Measurements from ENCODE around the gene FER.
"Not testable (repeated sequence)": the region's sequence is repeated elsewhere in the genome, so short reads cannot be mapped to it uniquely, and the experiment has no call there.

Gene FER

DNA sequence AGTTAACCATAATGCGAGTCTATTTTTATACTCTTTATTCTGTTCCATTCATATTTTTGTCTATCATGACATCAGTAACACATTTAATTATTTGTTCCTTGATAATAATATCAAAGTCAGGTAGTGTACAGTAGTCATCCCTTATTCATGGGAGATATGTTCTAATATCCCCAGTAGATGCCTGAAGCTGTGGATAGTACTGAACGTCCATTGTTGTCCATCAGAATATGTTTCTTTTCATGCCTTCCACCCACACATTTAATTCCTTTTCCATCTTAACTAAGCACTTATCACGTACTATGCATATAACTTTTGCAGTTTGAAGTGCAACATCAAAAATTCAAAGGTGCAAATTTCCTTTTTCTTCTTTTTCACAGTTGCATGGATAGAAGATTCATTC is 53.6 kb downstream of the FER start:
- DNase-seq: no peak

DNA sequence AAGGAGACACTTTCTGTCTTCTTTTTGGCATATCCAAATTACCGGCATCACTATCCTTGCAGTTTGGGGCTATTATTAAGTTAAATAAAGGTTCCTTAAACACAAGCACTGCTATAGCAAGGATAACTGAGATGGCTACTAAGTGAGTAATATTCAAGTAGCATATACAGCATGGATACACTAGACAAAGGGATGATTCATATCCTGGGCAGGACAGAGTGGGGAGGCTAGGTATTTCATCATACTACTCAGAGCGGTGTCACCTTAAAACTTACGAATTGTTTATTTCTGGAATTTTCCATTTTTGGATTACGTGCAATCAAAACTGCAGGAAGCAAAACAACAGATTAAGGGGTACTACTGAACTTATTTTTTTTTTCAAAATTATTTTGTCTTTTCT is 54.1 kb downstream of the FER start:
- DNase-seq: no peak

DNA sequence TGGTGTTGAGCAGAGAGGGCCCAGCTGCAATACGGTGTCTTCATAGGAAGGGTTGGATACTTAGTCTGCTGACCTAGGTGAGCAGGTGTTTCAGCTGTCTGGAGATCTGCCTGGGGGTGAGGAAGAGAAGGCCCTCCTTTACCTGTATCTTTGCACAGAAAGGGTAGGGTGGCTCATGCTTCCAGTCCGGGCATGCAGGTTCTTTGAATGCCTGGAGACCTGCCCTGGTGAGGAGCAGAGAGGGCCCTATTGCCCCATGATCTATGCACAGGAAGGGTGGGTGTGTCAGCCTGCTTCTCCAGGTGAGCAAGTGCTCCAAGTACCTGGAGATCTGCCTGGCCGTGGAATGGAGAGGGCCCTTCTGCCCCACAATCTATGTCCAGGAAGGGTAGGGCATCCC is 63.0 kb downstream of the FER start:
- no peak for DNase-seq

DNA sequence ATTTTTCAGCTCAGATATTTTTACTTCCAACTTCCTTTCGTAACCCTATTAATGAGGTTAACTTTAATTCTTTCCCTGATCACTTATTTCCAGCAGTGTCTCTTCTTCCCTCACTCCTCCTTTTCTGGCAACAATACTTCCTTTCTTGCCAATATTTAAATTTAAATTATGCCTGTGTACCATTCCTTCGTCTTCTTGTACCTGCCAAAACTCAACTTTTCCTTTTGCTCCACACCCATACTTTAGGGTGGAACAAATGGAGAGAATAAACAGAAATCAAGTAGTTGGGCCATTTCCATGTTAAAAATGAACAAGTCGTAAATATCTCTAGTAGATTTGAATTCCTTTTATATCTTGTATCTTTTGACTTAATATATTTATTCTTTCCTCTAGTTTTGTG is 66.0 kb downstream of the FER start:
- no peak for DNase-seq

DNA sequence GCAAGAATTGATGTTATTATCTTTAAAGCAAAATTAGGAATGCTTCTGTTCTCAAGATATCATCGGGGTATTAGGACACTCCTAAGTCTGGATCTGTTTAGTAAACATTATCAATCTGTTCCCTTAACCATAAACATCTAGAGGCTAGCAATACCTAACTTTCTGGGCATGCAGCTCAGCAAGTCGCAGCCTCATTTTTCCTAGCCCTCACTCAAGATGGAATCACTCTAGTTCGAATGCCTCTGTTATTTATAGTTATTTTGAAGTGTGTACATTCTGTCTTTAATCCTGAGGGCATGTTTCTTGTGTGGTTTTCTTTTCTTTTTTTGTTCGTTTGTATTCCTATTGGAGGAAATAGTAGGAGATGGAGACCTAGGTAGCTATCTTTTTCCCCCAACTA is 66.9 kb downstream of the FER start:
- DNase-seq: no peak

DNA sequence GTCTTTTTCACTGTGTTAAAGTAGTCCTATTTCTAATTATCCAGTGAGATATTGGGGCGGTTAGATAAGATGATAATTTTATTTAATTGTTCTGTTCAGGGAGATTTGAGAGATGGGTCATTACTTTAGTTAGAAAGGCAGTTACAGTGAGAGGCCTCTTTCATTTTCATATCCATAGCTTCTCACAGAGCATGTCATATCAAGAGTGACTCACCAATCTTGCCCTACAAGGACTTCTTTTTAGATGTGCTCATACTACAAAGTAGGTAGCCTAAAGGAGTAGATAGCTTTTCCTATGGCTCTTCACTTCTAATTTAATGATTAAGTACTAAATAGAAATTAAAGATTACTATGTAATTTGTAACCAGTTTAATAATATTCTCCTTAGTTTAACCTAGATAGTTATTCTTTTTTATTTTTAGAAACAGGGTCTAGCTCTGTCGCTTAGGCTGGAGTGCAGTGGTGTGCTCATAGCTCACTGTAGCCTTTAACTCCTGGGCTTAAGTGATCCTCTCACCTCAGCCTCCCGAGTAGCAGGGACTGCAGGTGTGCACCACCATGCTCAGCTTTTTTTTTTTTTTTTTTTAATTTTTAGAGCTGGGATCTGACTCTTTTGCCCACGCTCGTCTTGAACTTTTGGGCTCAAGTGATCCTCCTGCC is 71.0 kb downstream of the FER start:
- DNase-seq: no peak

DNA sequence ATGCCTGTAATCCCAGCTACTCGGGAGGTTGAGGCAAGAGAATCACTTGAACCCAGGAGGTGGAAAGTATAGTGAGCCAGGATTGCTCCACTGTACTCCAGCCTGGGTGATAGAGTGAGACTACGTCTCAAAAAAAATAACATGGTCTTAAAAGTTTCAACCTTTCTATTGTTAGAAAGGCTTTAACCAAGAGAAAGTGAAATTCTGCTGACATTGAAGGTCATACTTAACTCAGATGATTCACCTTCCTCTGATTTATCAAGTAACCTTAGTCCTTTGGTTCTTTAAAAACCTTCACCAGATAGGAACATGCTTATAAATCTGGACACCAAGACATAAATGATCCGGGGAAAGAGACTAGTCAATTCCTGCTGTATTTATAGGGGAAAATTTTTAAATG is 73.3 kb downstream of the FER start:
- DNase-seq: no peak

DNA sequence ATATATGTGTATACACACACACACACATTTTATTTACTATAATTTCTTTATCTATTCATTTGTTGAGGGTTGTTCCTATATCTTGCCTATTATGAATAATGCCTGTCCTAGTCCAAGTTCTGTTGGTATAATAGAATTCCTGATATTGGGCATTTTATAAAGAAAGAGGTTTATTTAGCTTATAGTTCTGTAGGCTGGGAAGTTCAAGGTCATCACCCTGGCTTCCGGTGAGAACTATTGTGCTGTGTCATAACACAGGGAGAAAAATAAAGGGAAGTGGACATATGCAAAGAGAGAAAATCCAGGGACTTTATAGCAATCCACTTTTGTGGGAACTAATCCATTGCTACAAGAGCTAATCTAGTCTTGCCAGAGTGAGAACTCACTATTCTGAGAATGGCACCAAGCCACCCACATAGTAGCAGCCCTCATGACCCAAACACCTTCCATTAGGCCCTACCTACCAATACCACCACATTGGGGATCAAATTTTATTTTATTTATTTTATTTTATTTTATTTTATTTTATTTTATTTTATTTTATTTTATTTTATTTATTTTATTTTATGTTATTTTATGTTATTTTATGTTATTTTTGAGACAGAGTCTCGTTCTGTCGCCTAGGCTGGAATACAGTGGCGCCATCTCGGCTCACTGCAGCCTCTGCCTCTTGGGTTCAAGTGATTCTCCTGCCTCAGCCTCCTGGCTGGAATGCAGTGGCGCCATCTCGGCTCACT is 74.7 kb downstream of the FER start:
- DNase-seq: no peak

DNA sequence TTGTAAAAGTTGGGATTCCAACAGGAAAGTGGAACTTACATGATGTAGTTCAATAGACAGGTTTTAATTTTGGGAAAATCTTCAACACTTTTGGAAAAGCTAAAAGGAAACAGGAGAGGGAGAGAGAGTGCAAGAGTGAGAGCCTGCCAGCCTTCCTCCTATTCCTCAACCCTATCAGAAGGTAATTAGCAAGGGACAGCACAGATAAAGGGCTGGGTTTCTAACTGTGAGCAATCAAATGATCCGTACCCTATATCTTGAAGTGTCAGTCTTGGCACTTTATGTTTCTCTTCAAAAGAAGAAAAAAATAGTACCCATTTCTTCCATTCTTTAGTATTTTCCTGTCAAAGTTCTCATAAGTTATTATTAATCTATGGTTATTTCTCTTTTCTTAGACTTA is 79.4 kb downstream of the FER start:
- DNase-seq: no peak

DNA sequence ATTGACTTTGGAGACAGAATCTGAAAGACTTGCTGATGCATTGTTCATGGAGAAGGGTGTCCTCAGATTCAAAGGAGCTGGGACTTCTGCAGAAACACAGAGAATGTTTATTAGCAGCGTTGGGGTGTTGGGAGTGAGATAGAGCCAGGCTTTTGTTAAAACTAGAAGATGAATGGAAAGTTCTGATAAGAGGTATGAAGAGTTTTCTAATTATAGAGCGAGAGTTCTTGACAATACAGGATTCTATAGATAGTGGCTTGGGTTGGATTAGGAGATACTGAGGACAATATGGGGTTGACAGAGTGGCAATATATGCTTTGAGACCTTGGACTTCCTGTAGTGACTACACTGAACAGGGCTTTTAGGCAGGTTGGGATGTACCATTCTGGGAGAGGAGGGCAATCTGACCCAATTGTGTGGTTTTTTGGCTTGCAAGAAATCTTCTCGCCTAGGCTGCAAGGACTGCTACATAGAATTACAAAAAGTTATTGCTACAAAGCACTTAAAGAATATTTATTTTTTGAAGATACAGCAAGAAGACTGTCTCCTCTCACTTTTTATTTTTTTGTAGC is 83.1 kb downstream of the FER start:
- no peak for DNase-seq

DNA sequence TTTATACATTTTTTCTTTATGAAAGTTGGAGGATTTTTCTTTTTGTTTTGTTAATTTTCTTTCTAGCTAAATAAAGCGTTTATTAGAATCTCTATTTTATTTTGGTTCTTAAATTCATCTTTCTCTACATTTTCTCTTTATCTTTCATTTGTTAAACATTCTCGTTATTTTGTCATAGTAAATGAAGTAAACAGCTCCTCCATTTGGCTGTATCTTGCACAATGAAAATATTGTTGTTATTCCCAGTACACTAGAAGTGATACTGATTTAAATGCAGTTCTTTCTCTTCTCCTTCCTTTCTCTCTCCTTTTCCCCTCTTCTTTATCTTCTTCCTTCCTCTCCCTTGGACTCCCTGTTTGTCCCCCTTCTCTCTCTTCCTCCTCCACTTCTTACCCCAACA is 88.8 kb downstream of the FER start:
- DNase-seq: no peak

DNA sequence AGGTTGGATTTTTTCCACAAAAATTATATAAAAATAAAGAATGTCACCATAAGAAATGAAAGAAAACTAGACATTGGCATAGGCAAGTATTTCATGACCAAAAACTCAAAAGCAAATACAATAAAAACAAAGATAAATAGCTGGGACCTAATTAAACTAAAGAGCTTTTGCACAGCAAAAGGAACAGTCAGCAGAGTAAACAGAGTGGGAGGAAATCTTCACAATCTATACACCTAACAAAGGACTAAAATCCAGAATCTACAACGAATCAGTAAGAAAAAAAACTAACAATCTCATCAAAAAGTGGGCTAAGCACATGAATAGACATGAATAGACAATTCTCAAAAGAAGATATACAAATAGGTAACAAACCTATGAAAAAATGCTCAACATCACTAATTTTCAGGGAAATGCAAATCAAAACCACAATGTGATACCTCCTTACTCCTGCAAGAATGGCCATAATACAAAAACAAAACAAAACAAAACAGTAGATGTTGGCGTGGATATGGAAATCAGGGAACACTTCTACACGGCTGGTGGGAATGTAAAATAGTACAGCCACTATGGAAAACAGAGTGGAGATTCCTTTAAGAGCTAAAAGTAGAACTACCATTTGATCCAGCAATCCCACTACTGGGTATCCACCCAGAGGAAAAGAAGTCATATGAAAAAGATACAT is 94.7 kb downstream of the FER start:
- not testable (repeated sequence) for DNase-seq

DNA sequence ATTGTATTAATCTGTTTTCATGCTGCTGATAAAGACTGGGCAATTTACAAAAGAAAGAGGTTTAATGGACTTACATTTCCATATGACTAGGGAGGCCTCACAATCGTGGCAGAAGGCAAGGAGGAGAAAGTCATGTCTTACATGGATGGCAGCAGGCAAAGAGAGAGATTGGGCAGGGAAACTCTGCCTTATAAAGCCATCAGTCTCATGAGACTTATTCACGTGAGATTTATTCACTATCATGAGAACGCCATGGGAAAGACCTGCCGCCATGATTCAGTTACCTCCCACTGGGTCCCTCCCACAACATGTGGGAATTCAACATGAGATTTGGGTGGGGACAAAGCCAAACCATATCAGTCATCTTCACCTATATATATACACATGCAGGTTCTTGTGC is 103.4 kb downstream of the FER start:
- DNase-seq: not testable (repeated sequence)

DNA sequence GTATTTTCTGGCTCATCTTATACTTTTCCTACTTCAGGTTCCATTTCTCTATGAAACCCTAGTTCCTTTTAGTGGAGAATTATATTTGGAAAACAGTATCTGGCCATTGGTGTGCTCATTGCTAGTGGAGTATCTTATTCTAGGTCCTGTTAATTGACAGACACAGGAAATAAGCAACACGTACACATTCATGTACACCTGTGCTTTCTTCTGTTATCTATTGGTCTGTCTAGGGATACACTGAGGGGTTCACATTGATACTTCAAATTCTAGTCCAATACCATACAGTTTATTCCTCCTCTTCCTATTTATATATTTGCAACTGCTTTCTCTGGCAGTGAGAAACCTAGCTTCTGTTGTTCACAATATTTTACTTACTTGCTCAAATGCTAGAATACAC is 110.2 kb downstream of the FER start:
- DNase-seq: no peak

DNA sequence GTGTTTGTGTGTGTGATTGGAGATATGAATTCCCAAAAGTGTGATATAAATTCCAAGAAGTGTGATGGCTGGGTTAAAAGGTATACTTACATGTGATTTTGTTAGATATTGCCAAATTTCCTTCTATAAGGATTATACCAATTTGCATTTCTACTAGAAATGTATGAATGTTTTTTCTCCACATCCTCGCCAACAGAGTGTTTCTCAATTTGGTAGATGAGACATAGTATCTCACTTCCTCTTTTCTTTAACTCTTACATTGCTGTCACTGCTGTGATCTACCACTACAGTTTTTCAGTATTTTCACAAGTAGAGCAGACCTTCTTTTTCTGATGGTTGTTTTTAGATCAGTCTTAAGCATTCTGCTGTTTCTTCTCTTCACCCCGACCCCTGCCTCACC is 111.3 kb downstream of the FER start:
- DNase-seq: no peak

DNA sequence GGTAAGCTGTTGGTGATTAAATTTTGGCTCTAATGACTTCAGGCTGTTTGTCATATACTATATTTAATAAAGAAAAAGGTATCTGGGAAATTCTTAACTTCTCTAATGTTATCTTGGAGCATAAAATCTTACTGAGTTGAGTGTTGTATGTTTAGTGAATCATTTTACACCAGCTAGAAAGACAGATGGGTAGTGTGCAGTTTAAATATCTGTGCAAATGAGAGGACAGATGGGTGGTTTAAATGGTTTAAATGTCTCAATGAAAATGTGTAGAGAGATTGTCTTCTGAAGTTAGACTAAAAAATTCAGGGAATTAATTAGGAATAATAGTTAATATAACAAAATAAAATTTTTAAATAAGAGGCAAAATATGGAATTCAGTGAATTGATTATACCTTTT is 114.5 kb downstream of the FER start:
- DNase-seq: no peak

DNA sequence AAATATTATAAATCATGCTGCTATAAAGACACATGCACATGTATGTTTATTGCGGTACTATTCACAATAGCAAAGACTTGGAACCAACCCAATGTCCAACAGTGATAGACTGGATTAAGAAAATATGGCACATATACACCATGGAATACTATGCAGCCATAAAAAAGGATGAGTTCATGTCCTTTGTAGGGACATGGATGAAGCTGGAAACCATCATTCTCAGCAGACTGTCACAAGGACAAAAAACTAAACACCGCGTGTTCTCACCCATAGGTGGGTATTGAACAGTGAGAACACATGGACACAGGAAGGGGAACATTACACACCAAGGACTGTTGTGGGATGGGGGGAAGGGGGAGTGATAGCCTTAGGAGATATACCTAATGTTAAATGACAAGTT is 118.4 kb downstream of the FER start:
- DNase-seq: not testable (repeated sequence)

DNA sequence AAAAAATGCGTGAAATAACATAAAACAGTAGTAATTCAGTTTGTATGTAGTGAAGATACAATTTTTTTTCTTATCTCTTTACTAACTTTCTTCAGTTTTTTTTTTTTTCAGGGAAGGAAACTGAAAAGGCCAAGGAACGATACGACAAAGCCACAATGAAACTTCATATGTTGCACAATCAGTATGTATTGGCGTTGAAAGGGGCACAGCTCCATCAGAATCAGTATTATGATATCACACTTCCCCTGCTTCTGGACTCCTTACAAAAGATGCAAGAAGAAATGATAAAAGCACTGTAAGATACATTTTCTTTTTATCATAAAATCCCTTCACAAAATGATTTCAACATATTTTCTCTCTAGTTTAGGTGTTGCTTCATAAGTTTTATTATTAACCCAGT is 120.0 kb downstream of the FER start:
- no peak for DNase-seq

DNA sequence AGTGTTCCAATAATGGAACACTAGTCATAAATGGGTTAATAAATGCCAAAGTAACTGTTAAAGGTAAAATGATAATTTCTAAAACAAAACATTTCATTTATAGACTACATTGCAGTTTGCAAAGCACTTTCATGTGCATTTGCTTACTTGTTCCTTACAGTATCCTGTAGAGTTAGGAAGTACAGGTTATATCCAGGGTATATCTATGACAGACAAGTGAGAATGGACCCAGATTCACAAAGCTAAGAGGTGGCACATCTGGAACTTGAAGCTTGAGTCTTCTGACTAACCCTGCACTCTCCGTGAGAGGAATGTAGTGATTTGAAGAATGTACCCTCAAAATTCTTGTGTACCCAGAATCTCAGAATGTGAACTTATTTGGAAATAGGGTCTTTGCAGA is 121.4 kb downstream of the FER start:
- no peak for DNase-seq

DNA sequence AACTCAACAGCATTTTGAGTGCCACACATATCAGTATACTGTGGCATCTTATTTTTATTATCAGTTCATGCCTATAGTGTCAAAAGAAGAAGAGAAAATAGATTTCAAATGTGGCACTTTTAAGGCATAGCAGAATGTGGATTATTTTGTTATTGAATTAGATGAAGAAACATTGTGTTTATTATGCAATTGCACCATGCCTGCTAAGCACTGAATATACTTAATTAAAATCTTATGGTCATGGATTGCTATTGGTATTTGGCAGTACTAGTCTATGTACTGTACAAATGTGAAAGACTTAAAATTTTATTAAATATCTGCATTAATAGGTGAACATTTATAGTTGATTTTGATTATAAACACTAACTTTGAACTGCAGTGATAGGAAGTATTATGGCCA is 128.8 kb downstream of the FER start:
- no peak for DNase-seq

DNA sequence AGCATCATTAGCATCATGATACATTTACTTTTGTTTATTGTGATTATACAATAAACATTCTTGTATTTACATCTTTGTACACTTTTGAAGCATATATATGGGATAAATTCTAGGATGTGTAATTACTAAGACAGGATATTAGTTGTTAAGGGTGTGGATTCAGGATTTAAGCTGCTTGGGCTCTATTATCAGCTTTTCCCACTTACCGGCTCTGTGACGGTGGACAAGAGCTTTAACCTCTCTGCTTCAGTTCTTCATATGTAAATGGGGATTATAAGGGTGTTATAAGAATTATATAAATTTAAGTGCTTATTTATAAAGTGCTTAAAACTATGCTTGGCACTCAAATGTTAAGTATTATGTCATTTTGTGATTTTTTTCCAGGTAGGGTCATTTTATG is 131.1 kb downstream of the FER start:
- DNase-seq: no peak

DNA sequence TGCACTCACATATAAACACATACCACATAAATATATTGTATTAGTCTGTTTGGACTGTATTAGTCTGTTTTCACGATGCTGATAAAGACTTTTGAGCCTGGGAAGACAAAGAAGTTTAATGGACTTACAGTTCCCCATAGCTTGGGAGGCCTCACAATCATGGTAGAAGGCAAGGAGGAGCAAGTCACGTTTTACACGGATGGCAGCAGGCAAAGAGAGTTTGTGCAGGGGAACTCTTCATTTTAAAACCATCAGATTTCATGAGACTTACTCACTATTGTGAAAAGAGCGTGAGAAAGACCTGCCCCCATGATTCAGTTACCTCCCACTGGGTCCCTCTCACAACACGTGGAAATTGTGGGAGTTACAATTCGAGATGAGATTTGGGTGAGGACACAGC is 133.4 kb downstream of the FER start:
- no peak for DNase-seq

DNA sequence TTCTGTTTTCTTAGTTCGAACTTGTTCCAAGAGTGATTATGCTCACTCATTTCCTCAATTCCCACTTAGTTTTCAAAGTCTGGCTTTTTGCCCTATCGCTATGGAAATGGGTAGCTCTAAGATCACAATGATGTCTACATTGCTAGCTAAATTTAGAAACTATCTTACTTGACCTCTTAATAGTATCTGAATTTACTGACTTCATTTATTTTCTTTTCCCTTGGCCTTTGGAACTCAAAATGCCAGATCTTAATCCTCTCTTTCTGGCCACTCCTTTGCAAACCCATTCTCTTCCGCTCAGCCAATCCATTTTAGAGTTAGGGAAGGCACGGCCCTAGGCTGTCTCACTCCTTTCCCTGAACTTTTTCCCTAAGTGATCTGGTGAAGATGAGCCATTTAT is 137.0 kb downstream of the FER start:
- no peak for DNase-seq

DNA sequence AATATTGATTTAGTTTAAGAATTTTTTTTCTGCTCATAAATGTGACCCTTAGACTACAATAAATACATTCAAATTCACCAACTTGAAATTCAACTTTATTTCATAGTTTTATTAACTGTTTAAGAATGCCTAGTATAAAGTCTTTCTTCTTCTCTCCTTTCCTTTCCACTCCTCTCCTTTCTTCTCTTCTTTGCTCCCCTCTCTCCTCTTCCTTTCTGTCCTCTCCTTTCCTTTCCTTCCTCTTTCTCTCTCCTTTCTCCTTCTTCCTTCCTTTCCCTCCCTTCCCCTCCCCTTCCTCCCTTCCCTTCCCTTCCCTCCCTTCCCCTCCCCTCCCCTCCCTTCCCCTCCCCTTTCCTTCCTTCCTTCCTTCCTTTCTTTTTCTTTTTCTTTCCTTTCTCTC is 150.6 kb downstream of the FER start:
- DNase-seq: no peak
